GM13977 (cell line): ENCODE results near the gene PCDHGC3.

ENCODE experiments used
- DNase-seq: peaks from one replicate; pipeline ENCODE4 v3.0.0; 2012; ENCODE audit warnings: low spot score
- in situ Hi-C: fragments of 300-500 bp; cut with MboI; formaldehyde crosslinking; loops from one replicate; pipeline ENCODE4 v1.12.0; 2022; ENCODE audit warnings: low sequenced_read_pairs, low pct_unique_long_range_greater_than_20kb, mixed read lengths, inconsistent platforms; ENCODE audit not compliant: unreplicated experiment
- TF ChIP-seq, protein P1 (sequence below): IDR thresholded peaks from 2 replicates; pipeline ENCODE4 v1.5.1; 2012; ENCODE audit warnings: mild to moderate bottlenecking, control low read depth; ENCODE audit not compliant: insufficient read depth; ENCODE audit errors: extremely low read depth, missing control alignments

PCDHGC3 gene

DNA sequence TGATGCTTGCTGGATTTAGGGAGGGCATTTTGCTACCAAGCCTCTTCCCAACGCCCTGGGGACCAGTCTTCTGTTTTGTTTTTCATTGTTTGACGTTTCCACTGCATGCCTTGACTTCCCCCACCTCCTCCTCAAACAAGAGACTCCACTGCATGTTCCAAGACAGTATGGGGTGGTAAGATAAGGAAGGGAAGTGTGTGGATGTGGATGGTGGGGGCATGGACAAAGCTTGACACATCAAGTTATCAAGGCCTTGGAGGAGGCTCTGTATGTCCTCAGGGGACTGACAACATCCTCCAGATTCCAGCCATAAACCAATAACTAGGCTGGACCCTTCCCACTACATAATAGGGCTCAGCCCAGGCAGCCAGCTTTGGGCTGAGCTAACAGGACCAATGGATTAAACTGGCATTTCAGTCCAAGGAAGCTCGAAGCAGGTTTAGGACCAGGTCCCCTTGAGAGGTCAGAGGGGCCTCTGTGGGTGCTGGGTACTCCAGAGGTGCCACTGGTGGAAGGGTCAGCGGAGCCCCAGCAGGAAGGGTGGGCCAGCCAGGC is 36.1 kb downstream of the PCDHGC3 start:
- in situ Hi-C loops = no loop called here
- DNase-seq = no peak
- TF ChIP-seq, protein P1, sequence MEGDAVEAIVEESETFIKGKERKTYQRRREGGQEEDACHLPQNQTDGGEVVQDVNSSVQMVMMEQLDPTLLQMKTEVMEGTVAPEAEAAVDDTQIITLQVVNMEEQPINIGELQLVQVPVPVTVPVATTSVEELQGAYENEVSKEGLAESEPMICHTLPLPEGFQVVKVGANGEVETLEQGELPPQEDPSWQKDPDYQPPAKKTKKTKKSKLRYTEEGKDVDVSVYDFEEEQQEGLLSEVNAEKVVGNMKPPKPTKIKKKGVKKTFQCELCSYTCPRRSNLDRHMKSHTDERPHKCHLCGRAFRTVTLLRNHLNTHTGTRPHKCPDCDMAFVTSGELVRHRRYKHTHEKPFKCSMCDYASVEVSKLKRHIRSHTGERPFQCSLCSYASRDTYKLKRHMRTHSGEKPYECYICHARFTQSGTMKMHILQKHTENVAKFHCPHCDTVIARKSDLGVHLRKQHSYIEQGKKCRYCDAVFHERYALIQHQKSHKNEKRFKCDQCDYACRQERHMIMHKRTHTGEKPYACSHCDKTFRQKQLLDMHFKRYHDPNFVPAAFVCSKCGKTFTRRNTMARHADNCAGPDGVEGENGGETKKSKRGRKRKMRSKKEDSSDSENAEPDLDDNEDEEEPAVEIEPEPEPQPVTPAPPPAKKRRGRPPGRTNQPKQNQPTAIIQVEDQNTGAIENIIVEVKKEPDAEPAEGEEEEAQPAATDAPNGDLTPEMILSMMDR = no peak

DNA sequence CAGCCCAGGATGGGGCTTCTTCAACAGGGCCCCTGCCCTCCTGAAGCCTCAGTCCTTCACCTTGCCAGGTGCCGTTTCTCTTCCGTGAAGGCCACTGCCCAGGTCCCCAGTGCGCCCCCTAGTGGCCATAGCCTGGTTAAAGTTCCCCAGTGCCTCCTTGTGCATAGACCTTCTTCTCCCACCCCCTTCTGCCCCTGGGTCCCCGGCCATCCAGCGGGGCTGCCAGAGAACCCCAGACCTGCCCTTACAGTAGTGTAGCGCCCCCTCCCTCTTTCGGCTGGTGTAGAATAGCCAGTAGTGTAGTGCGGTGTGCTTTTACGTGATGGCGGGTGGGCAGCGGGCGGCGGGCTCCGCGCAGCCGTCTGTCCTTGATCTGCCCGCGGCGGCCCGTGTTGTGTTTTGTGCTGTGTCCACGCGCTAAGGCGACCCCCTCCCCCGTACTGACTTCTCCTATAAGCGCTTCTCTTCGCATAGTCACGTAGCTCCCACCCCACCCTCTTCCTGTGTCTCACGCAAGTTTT is 36.7 kb downstream of the PCDHGC3 start:
- in situ Hi-C loops = no loop called here
- TF ChIP-seq, protein P1 = peak; percentile 89
- peak; percentile 81 for DNase-seq

DNA sequence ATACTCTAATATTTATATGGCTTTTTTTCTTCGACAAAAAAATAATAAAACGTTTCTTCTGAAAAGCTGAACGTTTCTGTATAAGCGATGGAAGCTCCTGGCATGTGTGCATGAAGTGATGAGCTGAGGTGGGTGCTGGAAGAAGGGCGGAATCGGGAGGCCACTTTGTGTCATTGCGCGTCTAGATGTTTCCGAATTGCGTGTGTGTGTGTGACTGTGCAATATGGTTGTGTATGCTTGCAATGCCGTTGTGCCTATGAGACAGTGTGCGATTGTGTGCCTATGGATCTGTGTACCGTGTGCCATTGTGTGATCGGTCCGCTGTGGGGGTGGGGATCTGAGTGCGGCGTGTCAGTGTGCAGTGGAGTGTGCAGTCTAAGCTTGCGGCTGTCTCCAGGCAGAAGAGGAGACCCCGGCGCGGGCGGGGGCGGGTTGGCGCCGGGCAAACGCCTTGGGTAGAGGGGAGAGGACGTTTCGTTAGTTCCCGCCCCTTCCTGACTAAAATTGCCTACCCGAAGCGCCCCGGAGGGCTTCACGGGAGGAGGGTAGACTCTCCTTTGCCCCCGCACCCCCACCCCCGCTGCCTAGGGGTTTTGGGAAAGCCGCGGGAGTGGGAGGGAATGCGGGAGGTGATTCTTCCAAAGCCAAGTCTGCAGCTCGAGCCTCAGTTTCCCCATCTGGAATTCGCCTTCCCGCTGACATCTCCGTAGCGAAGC is 37.3 kb downstream of the PCDHGC3 start:
- TF ChIP-seq, protein P1 = no peak
- in situ Hi-C loops = no loop called here
- DNase-seq = peak; percentile 40

DNA sequence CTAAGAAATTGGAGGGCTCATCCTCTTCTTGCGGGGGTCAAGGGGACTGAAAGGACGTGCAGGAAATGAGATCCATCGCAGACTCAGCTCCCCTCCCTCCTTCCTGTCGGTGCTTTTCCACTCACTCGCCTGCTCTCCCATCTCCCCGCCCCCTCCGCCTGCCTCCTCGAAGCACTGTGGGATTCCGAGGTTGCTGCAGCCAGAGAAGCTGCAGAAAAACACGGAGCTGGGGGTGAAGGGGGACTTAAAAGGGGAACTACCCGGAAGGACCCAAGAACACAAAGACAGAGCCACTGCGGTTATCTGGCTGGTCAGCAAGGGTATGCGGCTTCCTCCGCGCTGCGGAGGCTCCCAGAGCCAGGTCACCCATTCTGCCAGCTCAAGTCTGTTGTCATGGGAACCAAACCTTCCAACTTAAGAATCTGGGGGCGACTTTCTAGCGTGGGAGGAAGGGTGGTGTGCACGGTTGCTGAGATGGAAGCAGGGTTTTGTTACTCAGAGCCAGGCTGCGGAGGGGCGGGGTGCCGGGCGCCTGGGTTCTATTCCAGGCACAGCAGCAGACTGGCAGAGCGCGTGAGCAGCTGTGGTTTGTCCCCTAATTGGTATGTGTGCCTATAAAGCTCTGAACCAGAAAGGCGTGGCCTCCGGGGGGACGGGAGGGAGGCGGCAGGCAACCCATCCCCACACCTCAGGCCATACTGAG is 38.0 kb downstream of the PCDHGC3 start:
- DNase-seq = peak; percentile 62
- TF ChIP-seq, protein P1 = no peak
- in situ Hi-C loops = no loop called here

DNA sequence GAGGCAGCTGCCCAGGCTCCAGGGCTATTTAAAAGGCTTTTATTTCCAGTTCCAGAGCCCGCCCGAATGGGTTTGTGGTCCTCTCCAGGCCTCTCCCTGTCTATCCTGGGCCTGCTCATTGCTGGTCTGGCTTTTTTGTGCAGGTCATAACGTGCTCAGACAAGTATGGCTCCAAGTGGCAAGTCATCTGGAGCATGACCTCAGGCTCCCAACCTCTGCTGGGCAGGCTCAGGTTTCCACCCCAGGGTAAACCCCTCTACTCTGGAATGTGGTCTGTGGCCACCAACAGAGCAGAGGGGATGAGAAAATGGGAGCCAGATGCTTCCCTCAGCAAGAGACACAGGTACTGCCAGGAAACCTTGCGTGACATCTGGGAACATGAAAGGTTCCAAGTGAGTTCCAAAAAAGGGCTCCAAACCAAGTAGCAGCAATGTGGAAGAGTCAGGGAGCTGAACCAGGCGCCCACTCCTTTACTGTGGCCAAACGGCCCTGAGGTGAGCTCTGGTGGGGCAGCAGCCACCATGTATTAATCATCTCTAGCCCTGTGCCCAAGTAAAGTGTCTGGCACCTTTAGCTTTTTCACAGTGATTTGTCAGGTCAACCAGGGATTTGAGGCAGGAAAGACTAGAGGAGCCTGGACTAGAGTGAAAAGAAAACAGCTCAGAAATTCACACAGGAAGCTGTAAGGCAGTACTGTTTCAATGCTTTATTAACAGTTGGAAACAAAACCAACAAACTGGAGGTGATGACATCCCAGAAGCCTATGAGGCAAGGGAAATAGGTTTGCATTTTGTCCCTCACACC is 38.8 kb downstream of the PCDHGC3 start:
- TF ChIP-seq, protein P1 = no peak
- peak; percentile 20 for DNase-seq
- in situ Hi-C loops = no loop called here

DNA sequence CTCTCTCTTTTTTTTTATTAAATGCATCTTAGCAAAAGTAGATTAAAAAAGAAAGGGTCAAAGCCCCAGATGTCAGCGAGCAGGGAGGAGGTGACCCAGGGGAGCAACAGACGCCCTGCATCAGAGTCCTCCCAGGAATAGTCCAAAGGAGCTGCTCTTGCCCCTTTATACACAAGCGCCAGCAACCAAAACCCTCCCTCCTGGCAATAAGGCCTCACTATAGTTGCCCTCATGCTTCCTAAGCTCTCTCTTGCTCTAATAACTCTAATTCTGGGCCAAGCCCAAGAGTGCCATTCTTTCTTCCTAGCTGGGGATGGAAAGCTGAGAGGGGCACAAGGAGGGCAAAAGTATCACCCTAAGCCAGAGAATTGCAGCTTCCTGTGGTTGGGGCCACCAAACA is 39.4 kb downstream of the PCDHGC3 start:
- TF ChIP-seq, protein P1 = no peak
- in situ Hi-C loops = no loop called here
- no peak for DNase-seq
